Adrenal gland (tissue), 12 donors: Measurements from ENCODE around the gene NUMA1. TPM values are rescaled to one million over a fixed set of nuclear protein-coding genes. Genes with fewer than 3 reads are reported as not detected.

Experiments
- DNase-seq, 7 donors: peaks; one replicate each; pipeline ENCODE4 v3.0.0-alpha.2; 2019 to 2020
- H3K27ac ChIP-seq, 5 donors: fragments of 200-600 bp; sonication (generic) in 4 of 5; 1 replicate in 3 of 5; 2 replicates in 2 of 5; pipeline versions ENCODE4 v1.5.1 to v1.8.0; 2016 to 2020; ENCODE audit warnings: mild to moderate bottlenecking in 1 of 5
- H3K27me3 ChIP-seq: fragments of 200-600 bp; 2 replicates; pipeline ENCODE4 v1.8.0; 2021
- H3K36me3 ChIP-seq, 2 donors: fragments of 200-600 bp; replicated peaks in 1 of 2; 1 replicate in 1 of 2; 2 replicates in 1 of 2; pipeline versions ENCODE4 v1.5.1 to v1.8.0; 2018 to 2022
- H3K4me1 ChIP-seq, 2 donors: fragments of 200-600 bp; replicated peaks in 1 of 2; 1 replicate in 1 of 2; 2 replicates in 1 of 2; pipeline versions ENCODE4 v1.5.1 to v1.8.0; 2018 to 2021
- H3K4me3 ChIP-seq, 4 donors: fragments of 200-600 bp; sonication (generic) in 3 of 4; one replicate each; pipeline ENCODE4 v1.5.1; 2016 to 2018
- H3K9me3 ChIP-seq, 3 donors: fragments of 200-600 bp; sonication (generic) in 1 of 3; replicated peaks in 1 of 3; 1 replicate in 2 of 3; 2 replicates in 1 of 3; pipeline versions ENCODE4 v1.5.1 to v1.8.0; 2016 to 2021
- POLR2A ChIP-seq, 2 donors: fragments of 450-650 bp; IDR thresholded peaks; one replicate each; pipeline ENCODE4 v1.6.1; 2017; ENCODE audit warnings: antibody characterized with exemption in 2 of 2, mild to moderate bottlenecking in 2 of 2, moderate library complexity in 1 of 2
- WGBS, 4 donors: extraction: QIAGEN DNeasy Blood & Tissue Kit in 2 of 4; methylation state at CpG; one replicate each; pipeline versions ENCODE4 v1.1.5 to v1.1.7; 2013 to 2017; 5-methylcytosine and 5-hydroxymethylcytosine counted together
- intact Hi-C, 2 donors: fragments of 100-400 bp; cut with DNase I; formaldehyde crosslinking; loops; one replicate each; pipeline versions ENCODE4 v1.14.1 to v1.15.0; 2022 to 2023
- polyA plus RNA-seq, 3 donors: library from polyadenylated mRNA; stranded (reverse); fragments of 200-250 nt in 2 of 3; fragments of 350-450 nt in 1 of 3; fragmentation: Illumina TruSeq in 1 of 3; extraction: RNeasy Lipid Tissue Mini Kit (QIAGEN cat#74804) in 1 of 3; gene quantifications; one replicate each; pipeline ENCODE4 v1.2.3, GENCODE V29; 2013 to 2014
- total RNA-seq, 9 donors: library from RNA; depleted of rRNA in 4 of 9; stranded (reverse); fragments of >200 nt in 4 of 9; fragments of 120-200 nt in 1 of 9; fragmentation: NEBNext Ultra II Directional in 1 of 9; extraction: Animal tissue kit (Norgen Biotek cat#: 25700) in 1 of 9; gene quantifications; one replicate each; pipeline versions ENCODE4 v1.1.0 to v1.2.4, GENCODE V29; 2013 to 2023
- TF ChIP-seq, protein P1 (sequence below), 6 experiments: fragments of 450-650 bp in 4 of 6; fragments of 200-600 bp in 2 of 6; sonication (generic) in 1 of 6; IDR thresholded peaks; 1 replicate in 5 of 6; 2 replicates in 1 of 6; pipeline versions ENCODE4 v1.5.1 to v1.8.0; 2016 to 2021; ENCODE audit warnings: antibody characterized with exemption in 6 of 6, mild to moderate bottlenecking in 2 of 6, moderate library complexity in 1 of 6
- donor health status: healthy with polysubstance abuse.
- donor health status: Bipolar disorder and iron deficiency.
- donor health status: DM: yes; HTN: yes; CAD: no.
- donor health status: DM: no; HTN: no; CAD: no.
- donor health status: DM: no; HTN: no; CAD: no.
- donor health status: DM: yes; HTN: yes; CAD: no.

Gene NUMA1
- total and polyA plus RNA-seq, 12 donors = 86.7 to 677 (median 274) TPM

DNA sequence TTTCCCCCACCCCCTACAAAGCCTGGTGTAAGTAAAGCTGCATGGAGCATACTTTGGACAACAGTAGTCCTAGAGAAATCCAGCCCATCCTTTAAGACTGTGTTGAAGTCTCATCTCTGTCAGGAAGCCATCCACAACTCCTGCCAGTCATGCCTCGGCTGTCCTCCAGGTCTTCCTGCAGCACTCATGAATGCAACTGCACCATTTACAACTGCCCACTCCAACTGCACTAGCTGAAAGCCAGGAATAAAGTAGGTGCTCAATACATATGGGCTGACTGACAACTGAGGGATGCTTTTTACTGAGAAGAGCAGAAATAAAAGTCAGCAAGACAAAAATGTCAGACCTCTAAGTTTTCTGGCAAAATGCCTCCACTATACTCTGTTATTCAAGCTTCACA lies 54.3 kb downstream of the NUMA1 start:
- intact Hi-C loops = loop anchor here in 1 of 2 donors (5.0 kb wide), 1 partner anchor 66 kb away; no protein-coding TSS in a partner anchor
- no peak for DNase-seq
- Histone ChIP-seq H3K27ac (peak overlapping the region in 2 of 5 donors; percentile 54 to 70), H3K36me3 (peaks cover 0 to 92% of the 10 kb centered on the region in 2 donors), H3K9me3 (no peaks in the 10 kb centered on the region), H3K4me1 (peaks cover 9 to 59% of the 10 kb centered on the region in 2 donors), H3K27me3 (no peaks in the 10 kb centered on the region), H3K4me3 (no peak overlapping the region)
- 42 to 83% (median 66%) methylated on average over 1 of the region's 1 CpG for WGBS, 4 donors
- no peak for TF ChIP-seq POLR2A (IDR thresholded peaks at IDR 0.05)
- TF ChIP-seq, protein P1, sequence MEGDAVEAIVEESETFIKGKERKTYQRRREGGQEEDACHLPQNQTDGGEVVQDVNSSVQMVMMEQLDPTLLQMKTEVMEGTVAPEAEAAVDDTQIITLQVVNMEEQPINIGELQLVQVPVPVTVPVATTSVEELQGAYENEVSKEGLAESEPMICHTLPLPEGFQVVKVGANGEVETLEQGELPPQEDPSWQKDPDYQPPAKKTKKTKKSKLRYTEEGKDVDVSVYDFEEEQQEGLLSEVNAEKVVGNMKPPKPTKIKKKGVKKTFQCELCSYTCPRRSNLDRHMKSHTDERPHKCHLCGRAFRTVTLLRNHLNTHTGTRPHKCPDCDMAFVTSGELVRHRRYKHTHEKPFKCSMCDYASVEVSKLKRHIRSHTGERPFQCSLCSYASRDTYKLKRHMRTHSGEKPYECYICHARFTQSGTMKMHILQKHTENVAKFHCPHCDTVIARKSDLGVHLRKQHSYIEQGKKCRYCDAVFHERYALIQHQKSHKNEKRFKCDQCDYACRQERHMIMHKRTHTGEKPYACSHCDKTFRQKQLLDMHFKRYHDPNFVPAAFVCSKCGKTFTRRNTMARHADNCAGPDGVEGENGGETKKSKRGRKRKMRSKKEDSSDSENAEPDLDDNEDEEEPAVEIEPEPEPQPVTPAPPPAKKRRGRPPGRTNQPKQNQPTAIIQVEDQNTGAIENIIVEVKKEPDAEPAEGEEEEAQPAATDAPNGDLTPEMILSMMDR (IDR thresholded peaks at IDR 0.05) = no peak

DNA sequence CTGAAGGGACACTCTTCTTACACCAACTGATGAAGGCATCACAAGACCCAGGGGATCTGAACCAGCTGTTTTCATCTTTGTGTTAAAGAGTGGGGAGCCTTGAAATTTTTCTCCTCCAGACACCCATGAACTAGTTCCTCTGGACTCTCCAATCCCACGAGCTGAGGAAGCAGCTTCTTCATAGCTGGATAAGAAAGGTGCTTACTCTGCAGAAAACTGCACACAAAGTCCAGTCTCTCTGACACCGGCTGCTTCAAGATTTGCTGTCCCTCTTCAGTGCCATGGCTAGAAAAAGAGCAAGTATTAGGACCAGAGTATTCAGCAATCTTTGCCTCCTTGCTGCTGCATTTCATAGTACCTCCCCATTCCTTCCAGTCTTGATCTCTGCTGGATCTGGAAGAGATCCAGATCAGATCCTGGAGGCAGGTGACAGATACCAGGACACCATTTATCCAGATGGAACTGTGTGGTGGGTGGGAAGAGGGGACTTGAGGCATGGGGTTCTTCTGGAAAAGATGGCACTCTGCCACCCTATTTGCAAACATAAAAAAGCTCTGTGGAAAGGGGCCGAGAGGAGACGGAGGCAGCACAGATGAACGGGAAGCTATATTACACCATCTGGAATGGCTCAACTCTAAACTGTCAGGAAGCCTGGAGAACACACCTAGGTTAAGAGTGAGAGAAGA lies 56.1 kb downstream of the NUMA1 start:
- 33 to 41% (median 39%) methylated on average over 5 of the region's 5 CpGs for WGBS, 4 donors
- intact Hi-C loops = loop anchor here in 1 of 2 donors (5.0 kb wide), 1 partner anchor 73 kb away; no protein-coding TSS in a partner anchor
- no peaks in the 10 kb centered on the region for H3K9me3 ChIP-seq
- DNase-seq = no peak
- no peaks in the 10 kb centered on the region for H3K27me3 ChIP-seq
- TF ChIP-seq, protein P1 (IDR thresholded peaks at IDR 0.05) = no peak
- no peak for TF ChIP-seq POLR2A (IDR thresholded peaks at IDR 0.05)
- no peak overlapping the region for H3K4me3 ChIP-seq
- peaks cover 3 to 47% of the 10 kb centered on the region in 2 donors for H3K4me1 ChIP-seq
- H3K36me3 ChIP-seq = peaks cover 0 to 94% of the 10 kb centered on the region in 2 donors
- H3K27ac ChIP-seq = peak overlapping the region in 1 of 5 donors; percentile 0

DNA sequence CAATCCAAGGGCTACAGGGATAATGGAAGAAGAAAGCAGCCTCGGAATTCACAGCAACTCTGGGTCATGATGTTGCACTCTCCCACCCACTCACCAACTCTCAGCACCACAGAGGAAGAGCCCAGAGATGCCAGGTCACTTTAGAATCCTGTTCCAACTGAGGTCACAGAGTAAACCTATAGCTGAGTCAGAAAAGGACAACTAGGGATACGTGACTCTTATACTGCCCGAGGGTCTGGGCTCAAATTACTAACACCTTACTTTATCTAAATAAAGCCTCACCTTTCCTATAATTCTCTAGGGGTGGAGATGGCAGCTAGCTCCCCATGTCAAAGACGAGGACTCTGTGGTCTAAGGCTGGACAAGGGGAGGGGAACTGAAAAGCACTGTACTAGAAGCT lies 57.0 kb downstream of the NUMA1 start:
- intact Hi-C loops = loop anchor here in 1 of 2 donors (5.0 kb wide), 1 partner anchor 74 kb away; no protein-coding TSS in a partner anchor
- TF ChIP-seq, protein P1 (IDR thresholded peaks at IDR 0.05) = no peak
- TF ChIP-seq POLR2A (IDR thresholded peaks at IDR 0.05) = no peak
- H3K4me1 ChIP-seq = peaks cover 3 to 39% of the 10 kb centered on the region in 2 donors
- no peaks in the 10 kb centered on the region for H3K9me3 ChIP-seq
- no peak overlapping the region for H3K27ac ChIP-seq
- H3K27me3 ChIP-seq = no peaks in the 10 kb centered on the region
- no peak for DNase-seq
- 66 to 81% (median 75%) methylated on average over 3 to 4 of the region's 4 CpGs for WGBS, 4 donors
- no peak overlapping the region for H3K4me3 ChIP-seq
- H3K36me3 ChIP-seq = peaks cover 0 to 94% of the 10 kb centered on the region in 2 donors

DNA sequence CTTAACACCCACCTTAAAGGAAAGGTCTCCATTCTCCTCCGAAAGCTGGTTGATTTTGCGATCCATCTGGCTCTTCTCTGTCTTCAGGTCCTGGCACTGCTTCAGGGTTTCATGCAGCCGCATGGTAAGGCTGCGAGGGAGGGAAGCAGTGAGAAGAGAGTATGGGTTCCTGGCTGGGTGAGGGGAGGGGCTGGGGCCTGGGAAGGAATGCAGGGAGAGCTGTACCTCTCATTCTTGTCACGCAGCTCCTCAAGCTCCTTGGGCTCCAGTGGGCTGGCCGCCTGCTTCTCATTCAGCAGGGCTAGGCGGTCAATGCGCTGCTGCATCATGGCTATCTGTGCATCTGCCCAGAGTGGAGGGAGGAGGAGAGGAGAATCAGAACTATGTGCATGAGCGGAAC lies 62.2 kb downstream of the NUMA1 start:
- DNase-seq = peak in 1 of 7 donors; percentile 6
- TF ChIP-seq POLR2A (IDR thresholded peaks at IDR 0.05) = no peak
- TF ChIP-seq, protein P1 (IDR thresholded peaks at IDR 0.05) = no peak
- Histone ChIP-seq H3K36me3 (peaks cover 0 to 100% of the 10 kb centered on the region in 2 donors), H3K27me3 (no peaks in the 10 kb centered on the region), H3K9me3 (no peaks in the 10 kb centered on the region), H3K4me1 (peaks cover 16 to 18% of the 10 kb centered on the region in 2 donors), H3K27ac (no peak overlapping the region), H3K4me3 (no peak overlapping the region)
- WGBS, 4 donors = 90 to 92% (median 90%) methylated on average over 9 of the region's 9 CpGs
- intact Hi-C loops = loop anchor here in 1 of 2 donors (10.0 kb wide), 1 partner anchor 217 kb away; no protein-coding TSS in a partner anchor
